HUES64 (cell line): ENCODE measurements around the gene CRX.

Experiments used
- H3K27ac ChIP-seq: 2 replicates; pipeline ENCODE4 v1.7.0; 2013; ENCODE audit warnings: low read depth, low read length, inconsistent platforms
- H3K27me3 ChIP-seq: 2 replicates; pipeline ENCODE4 v1.6.1; 2013; ENCODE audit warnings: mild to moderate bottlenecking, low read length; ENCODE audit not compliant: insufficient read depth
- H3K36me3 ChIP-seq: 2 replicates; pipeline ENCODE4 v1.6.1; 2013; ENCODE audit warnings: mild to moderate bottlenecking, low read length; ENCODE audit not compliant: insufficient read depth
- H3K4me1 ChIP-seq: 2 replicates; pipeline ENCODE4 v1.6.1; 2013; ENCODE audit warnings: mild to moderate bottlenecking, low read length, moderate library complexity; ENCODE audit not compliant: insufficient read depth
- H3K4me3 ChIP-seq: 2 replicates; pipeline ENCODE4 v1.5.1; 2013; ENCODE audit warnings: mild to moderate bottlenecking, low read length, moderate library complexity
- H3K9ac ChIP-seq: 2 replicates; pipeline ENCODE4 v1.6.1; 2013; ENCODE audit warnings: mild to moderate bottlenecking, low read depth, low read length
- H3K9me3 ChIP-seq: 2 replicates; pipeline ENCODE4 v1.6.1; 2013; ENCODE audit warnings: low read depth, low read length; ENCODE audit not compliant: insufficient read depth
- WGBS: fragments of 150-250, 120-280 bp; methylation state at CpG from one replicate; pipeline ENCODE4 v1.1.7; 2013; ENCODE audit warnings: missing lambda C conversion rate; 5-methylcytosine and 5-hydroxymethylcytosine counted together

The CRX gene

DNA sequence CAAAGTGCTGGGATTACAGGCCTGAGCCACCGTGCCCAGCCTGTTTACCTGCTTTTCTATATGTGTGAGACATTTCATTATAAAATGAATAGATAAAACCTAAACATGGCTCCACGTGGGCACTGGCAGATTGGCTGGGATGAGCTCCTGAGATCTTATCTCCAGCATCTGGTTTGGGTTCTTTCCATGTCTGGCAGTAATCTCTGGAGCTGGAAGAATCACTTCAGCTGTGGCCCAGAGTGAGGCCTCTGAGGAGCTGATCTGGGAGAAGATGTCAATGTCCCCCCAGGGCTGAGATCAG is 69.8 kb downstream of the CRX start:
- H3K27me3 ChIP-seq, result no peaks in the 10 kb centered on the region
- no peaks in the 10 kb centered on the region for H3K36me3 ChIP-seq
- H3K9me3 ChIP-seq, result peaks cover 20% of the 10 kb centered on the region
- no peak overlapping the region for H3K9ac ChIP-seq
- H3K27ac ChIP-seq, result no peak overlapping the region
- 64% methylated on average over 1 of the region's 2 CpGs for WGBS
- no peaks in the 10 kb centered on the region for H3K4me1 ChIP-seq
- H3K4me3 ChIP-seq, result no peak overlapping the region

DNA sequence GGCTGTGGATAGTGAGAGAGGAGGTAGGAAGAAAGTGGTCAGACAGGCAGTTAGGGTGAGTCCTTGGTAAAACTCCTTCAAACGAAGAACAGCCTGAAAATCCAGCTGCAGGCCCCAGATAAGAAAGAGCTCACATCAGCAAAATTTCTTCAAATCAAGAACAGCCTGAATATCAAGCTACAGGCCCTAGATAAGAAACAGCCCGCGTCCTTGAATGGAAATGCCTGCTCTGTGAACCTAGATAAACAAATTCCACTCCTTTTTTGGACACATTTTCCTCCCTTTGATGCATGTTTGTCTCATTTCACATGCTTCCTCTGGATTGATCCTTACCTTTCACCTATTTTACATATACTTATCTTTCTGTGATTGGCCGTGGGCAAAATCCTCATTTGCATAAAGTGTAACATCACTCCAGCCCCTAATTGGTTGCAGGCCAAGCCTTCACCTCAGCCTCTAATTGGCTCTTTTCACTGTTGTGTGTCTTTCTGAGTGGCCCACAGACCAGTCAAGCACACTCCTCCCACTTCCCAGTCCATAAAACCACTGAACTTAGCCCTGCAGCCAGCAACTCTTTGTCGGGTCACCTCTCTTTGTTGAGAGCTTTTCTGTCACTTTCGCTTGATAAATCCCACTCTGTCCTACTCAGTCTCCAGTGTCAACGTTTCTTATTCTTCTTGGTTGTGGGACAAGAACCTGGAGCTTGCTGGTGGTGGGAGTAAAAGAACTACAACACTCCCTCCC is 70.4 kb downstream of the CRX start:
- Histone ChIP-seq H3K9me3 (peaks cover 20% of the 10 kb centered on the region), H3K9ac (no peak overlapping the region), H3K4me1 (no peaks in the 10 kb centered on the region), H3K36me3 (no peaks in the 10 kb centered on the region), H3K27me3 (no peaks in the 10 kb centered on the region), H3K4me3 (no peak overlapping the region), H3K27ac (no peak overlapping the region)
- 85% methylated on average over 7 of the region's 7 CpGs for WGBS
